GM12878 (cell line): Measurements from ENCODE around the gene RBBP4.
"Not testable (repeated sequence)": the region's sequence is repeated elsewhere in the genome, so short reads cannot be mapped to it uniquely, and the experiment has no call there.

ENCODE experiments used
- CTCF ChIP-seq, 3 experiments: IDR thresholded peaks in 2 of 3; conservative IDR thresholded peaks in 1 of 3; 2 replicates each; pipeline ENCODE4 v1.5.1; 2011; ENCODE audit warnings: low read depth in 3 of 3, low read length in 3 of 3, mild to moderate bottlenecking in 3 of 3, control low read depth in 2 of 3, moderate library complexity in 2 of 3, inconsistent platforms in 1 of 3, mixed read lengths in 1 of 3; ENCODE audit not compliant: control insufficient read depth in 2 of 3, insufficient read depth in 1 of 3; ENCODE audit errors: extremely low read depth in 1 of 3
- EZH2 ChIP-seq: IDR thresholded peaks from 2 replicates; pipeline ENCODE4 v1.6.1; 2012; ENCODE audit warnings: low read depth, mild to moderate bottlenecking, control low read depth, inconsistent platforms, low read length, borderline replicate concordance; ENCODE audit not compliant: control insufficient read depth
- SMAD1 ChIP-seq: fragments of 450-650 bp; IDR thresholded peaks from 2 replicates; pipeline ENCODE4 v1.6.1; 2018; ENCODE audit warnings: mild to moderate bottlenecking, low read depth; ENCODE audit not compliant: partially characterized antibody

- not testable (repeated sequence) for TF ChIP-seq SMAD1; CTCF (IDR thresholded peaks at IDR 0.05 in 2 of 3, conservative IDR thresholded peaks at IDR 0.05 in 1 of 3; ENCODE audit: control insufficient read depth in 2 of 3, extremely low read depth in 1 of 3, insufficient read depth in 1 of 3, low read depth in 3 of 3, low read length in 3 of 3); EZH2
Measured at GRCh38 chr1:32668716-32669115, 17.7 kb downstream of the RBBP4 start.
